Central memory CD8-positive, alpha-beta T cell (primary cell): ENCODE results near the gene YJEFN3.

Experiments used
- ATAC-seq: fragments of 150-1000 bp; cut with Tn5 transposase; replicated peaks from 2 replicates; pipeline ENCODE4 v1.10.0; 2022; ENCODE audit warnings: mild to moderate bottlenecking, moderate FRiP score, moderate number of reproducible peaks; ENCODE audit not compliant: poor library complexity, severe bottlenecking; ENCODE audit errors: extremely low read depth
- DNase-seq, 2 donors: peaks; one replicate each; pipeline ENCODE4 v3.0.0; 2021; ENCODE audit warnings: low spot score in 2 of 2
- H3K27ac Mint-ChIP-seq: one replicate; pipeline ENCODE4 v1.8.0; 2022; ENCODE audit warnings: low read depth, mild to moderate bottlenecking, moderate library complexity, mixed read lengths
- H3K27me3 Mint-ChIP-seq: one replicate; pipeline ENCODE4 v1.8.0; 2022; ENCODE audit warnings: mixed read lengths
- H3K36me3 Mint-ChIP-seq: one replicate; pipeline ENCODE4 v1.8.0; 2022; ENCODE audit warnings: mild to moderate bottlenecking, moderate library complexity, mixed read lengths; ENCODE audit not compliant: insufficient read depth
- H3K4me1 Mint-ChIP-seq: one replicate; pipeline ENCODE4 v1.8.0; 2022; ENCODE audit warnings: mixed read lengths
- H3K4me3 Mint-ChIP-seq: one replicate; pipeline ENCODE4 v1.8.0; 2022; ENCODE audit warnings: mild to moderate bottlenecking, moderate library complexity, mixed read lengths
- H3K9me3 Mint-ChIP-seq: one replicate; pipeline ENCODE4 v1.8.0; 2022; ENCODE audit warnings: mixed read lengths

The YJEFN3 gene

GRCh38 chr19:19540715-19541515, 12.2 kb downstream of the YJEFN3 start:
- peaks cover 11% of the 10 kb centered on the region for H3K27me3 Mint-ChIP-seq
- peak; percentile 64 for ATAC-seq
- peaks cover 14% of the 10 kb centered on the region for H3K4me1 Mint-ChIP-seq
- peak overlapping the region; percentile 71 for H3K4me3 Mint-ChIP-seq
- peak; percentile 38 to 53 for DNase-seq
- H3K36me3 Mint-ChIP-seq, result peaks cover 5% of the 10 kb centered on the region
- no peaks in the 10 kb centered on the region for H3K9me3 Mint-ChIP-seq
- no peak overlapping the region for H3K27ac Mint-ChIP-seq

- Mint-ChIP-seq H3K27ac (no peak overlapping the region), H3K36me3 (peaks cover 7% of the 10 kb centered on the region), H3K4me3 (peak overlapping the region; percentile 71), H3K4me1 (peaks cover 13% of the 10 kb centered on the region), H3K27me3 (peaks cover 11% of the 10 kb centered on the region), H3K9me3 (no peaks in the 10 kb centered on the region)
- DNase-seq (no peak), ATAC-seq (no peak)
Measured at GRCh38 chr19:19541616-19542015, 12.9 kb downstream of the YJEFN3 start.

- H3K27me3 Mint-ChIP-seq, result peaks cover 11% of the 10 kb centered on the region
- DNase-seq (no peak), ATAC-seq (no peak)
- no peak overlapping the region for H3K27ac Mint-ChIP-seq
- H3K36me3 Mint-ChIP-seq, result peaks cover 6% of the 10 kb centered on the region
- H3K4me1 Mint-ChIP-seq, result peaks cover 8% of the 10 kb centered on the region
- peak overlapping the region; percentile 61 for H3K4me3 Mint-ChIP-seq
- H3K9me3 Mint-ChIP-seq, result no peaks in the 10 kb centered on the region
Measured at GRCh38 chr19:19542507-19542906, 13.8 kb downstream of the YJEFN3 start.

- no peak overlapping the region for H3K4me3 Mint-ChIP-seq
- no peak for DNase-seq
- no peak for ATAC-seq
- peaks cover 8% of the 10 kb centered on the region for H3K4me1 Mint-ChIP-seq
- peaks cover 5% of the 10 kb centered on the region for H3K36me3 Mint-ChIP-seq
- no peak overlapping the region for H3K27ac Mint-ChIP-seq
- H3K9me3 Mint-ChIP-seq, result no peaks in the 10 kb centered on the region
- H3K27me3 Mint-ChIP-seq, result peaks cover 11% of the 10 kb centered on the region
Measured at GRCh38 chr19:19543101-19543500, 14.4 kb downstream of the YJEFN3 start.

DNA sequence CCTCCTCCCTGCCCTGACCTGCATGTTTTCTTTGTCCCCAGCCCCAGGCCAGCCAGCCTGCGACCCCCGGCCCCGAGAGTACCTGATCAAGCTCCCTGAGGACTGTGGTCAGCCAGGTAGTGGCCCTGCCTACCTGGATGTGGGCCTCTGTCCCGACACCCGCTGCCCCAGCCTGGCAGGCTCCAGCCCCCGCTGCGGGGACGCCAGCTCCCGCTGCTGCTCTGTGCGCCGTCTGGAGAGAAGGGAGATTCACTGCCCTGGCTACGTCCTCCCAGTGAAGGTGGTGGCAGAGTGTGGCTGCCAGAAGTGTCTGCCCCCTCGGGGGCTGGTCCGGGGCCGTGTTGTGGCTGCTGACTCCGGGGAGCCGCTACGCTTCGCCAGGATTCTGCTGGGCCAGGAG, 14.9 kb downstream of the YJEFN3 start:
- Mint-ChIP-seq H3K4me1 (peaks cover 5% of the 10 kb centered on the region), H3K27me3 (peaks cover 6% of the 10 kb centered on the region)

GRCh38 chr19:19544257-19544953, 15.7 kb downstream of the YJEFN3 start:
- H3K4me1 Mint-ChIP-seq, result no peaks in the 10 kb centered on the region
- no peak overlapping the region for H3K27ac Mint-ChIP-seq
- peaks cover 5% of the 10 kb centered on the region for H3K36me3 Mint-ChIP-seq
- ATAC-seq (no peak), DNase-seq (no peak)
- H3K4me3 Mint-ChIP-seq, result no peak overlapping the region
- H3K27me3 Mint-ChIP-seq, result no peaks in the 10 kb centered on the region
- no peaks in the 10 kb centered on the region for H3K9me3 Mint-ChIP-seq

More for the DNA sequence above, 14.9 kb downstream of the YJEFN3 start:
- Mint-ChIP-seq H3K9me3 (no peaks in the 10 kb centered on the region), H3K4me3 (no peak overlapping the region), H3K27ac (no peak overlapping the region), H3K36me3 (peaks cover 5% of the 10 kb centered on the region)
- ATAC-seq (no peak), DNase-seq (no peak)

- H3K4me3 Mint-ChIP-seq, result no peak overlapping the region
Measured at GRCh38 chr19:19544954-19545591, 16.4 kb downstream of the YJEFN3 start.

DNA sequence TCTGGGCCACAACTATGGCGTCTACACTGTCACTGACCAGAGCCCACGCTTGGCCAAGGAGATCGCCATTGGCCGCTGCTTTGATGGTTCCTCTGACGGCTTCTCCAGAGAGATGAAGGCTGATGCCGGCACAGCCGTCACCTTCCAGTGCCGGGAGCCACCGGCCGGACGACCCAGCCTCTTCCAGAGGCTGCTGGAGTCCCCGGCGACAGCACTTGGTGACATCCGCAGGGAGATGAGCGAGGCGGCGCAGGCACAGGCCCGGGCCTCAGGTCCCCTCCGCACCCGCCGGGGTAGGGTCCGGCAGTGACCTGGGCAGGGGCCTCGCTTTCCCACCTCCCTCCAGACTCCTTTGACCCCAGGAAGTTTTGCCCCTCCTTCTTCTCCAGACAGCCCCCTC, 17.0 kb downstream of the YJEFN3 start:
- ATAC-seq (no peak), DNase-seq (no peak)
- Mint-ChIP-seq H3K4me1 (no peaks in the 10 kb centered on the region), H3K9me3 (no peaks in the 10 kb centered on the region), H3K36me3 (peaks cover 5% of the 10 kb centered on the region), H3K27ac (no peak overlapping the region), H3K27me3 (no peaks in the 10 kb centered on the region), H3K4me3 (no peak overlapping the region)

More at GRCh38 chr19:19544954-19545591, 16.4 kb downstream of the YJEFN3 start:
- no peak overlapping the region for H3K27ac Mint-ChIP-seq
- ATAC-seq, result no peak
- no peak for DNase-seq
- H3K27me3 Mint-ChIP-seq, result no peaks in the 10 kb centered on the region
- peaks cover 5% of the 10 kb centered on the region for H3K36me3 Mint-ChIP-seq
- H3K4me1 Mint-ChIP-seq, result no peaks in the 10 kb centered on the region
- H3K9me3 Mint-ChIP-seq, result no peaks in the 10 kb centered on the region

- H3K9me3 Mint-ChIP-seq, result no peaks in the 10 kb centered on the region
- ATAC-seq, result no peak
- no peak overlapping the region for H3K27ac Mint-ChIP-seq
Measured at GRCh38 chr19:19546751-19547162, 18.0 kb downstream of the YJEFN3 start.

DNA sequence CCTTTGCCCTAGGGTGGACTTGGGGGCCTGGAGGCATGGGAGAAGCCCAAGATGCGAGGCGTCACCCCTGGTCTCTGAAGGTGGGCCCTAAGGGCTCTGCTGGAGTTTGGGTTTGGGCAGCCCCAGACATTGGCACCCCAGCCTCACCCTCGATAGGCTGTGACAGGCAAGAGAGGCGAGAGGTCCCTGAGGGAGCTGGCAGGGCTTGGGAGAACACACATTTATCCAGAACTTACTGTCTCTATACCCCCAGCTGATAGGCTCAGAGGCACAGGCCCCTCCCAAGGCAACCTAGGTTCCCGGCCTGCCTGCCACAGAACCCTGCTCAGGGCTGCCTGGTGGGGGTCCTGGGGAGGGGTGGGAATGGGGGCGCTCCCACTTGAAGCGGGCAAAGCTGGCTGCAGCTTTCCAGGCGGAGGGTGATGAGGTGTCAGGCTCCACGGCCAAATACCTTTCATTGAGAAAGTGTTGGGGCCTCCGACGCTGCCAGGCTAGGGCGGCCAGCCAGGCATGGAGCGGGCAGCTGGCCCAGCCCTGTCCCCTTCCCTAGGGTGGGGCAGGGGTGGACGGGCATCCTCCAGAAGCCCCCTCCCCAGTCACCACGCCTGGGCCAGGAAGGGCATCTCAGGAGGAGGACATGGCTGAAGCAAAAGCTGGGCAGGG, 19.1 kb downstream of the YJEFN3 start:
- Mint-ChIP-seq H3K4me3 (no peak overlapping the region), H3K27me3 (no peaks in the 10 kb centered on the region), H3K36me3 (peaks cover 5% of the 10 kb centered on the region), H3K9me3 (no peaks in the 10 kb centered on the region), H3K27ac (no peak overlapping the region), H3K4me1 (no peaks in the 10 kb centered on the region)
- DNase-seq (no peak), ATAC-seq (no peak)

More at GRCh38 chr19:19546751-19547162, 18.0 kb downstream of the YJEFN3 start:
- Mint-ChIP-seq H3K36me3 (peaks cover 5% of the 10 kb centered on the region), H3K4me3 (no peak overlapping the region), H3K4me1 (no peaks in the 10 kb centered on the region), H3K27me3 (no peaks in the 10 kb centered on the region)
- no peak for DNase-seq

GRCh38 chr19:19548915-19549759, 20.4 kb downstream of the YJEFN3 start:
- H3K4me1 Mint-ChIP-seq, result no peaks in the 10 kb centered on the region
- H3K4me3 Mint-ChIP-seq, result no peak overlapping the region
- peaks cover 5% of the 10 kb centered on the region for H3K36me3 Mint-ChIP-seq
- DNase-seq (no peak), ATAC-seq (no peak)
- no peak overlapping the region for H3K27ac Mint-ChIP-seq
- H3K9me3 Mint-ChIP-seq, result no peaks in the 10 kb centered on the region
- no peaks in the 10 kb centered on the region for H3K27me3 Mint-ChIP-seq
